Tibial nerve (tissue), 3 donors: ENCODE data around the gene C16orf74.

Experiments used
- CTCF ChIP-seq, 5 experiments: fragments of 200-600 bp in 3 of 5; fragments of 450-650 bp in 2 of 5; sonication (generic) in 3 of 5; IDR thresholded peaks; one replicate each; pipeline ENCODE4 v1.5.1; 2016 to 2019; ENCODE audit warnings: antibody characterized with exemption in 5 of 5, mild to moderate bottlenecking in 3 of 5, moderate library complexity in 2 of 5
- POLR2A ChIP-seq, 2 donors: fragments of 450-650 bp; IDR thresholded peaks; one replicate each; pipeline ENCODE4 v1.6.1; 2017; ENCODE audit warnings: antibody characterized with exemption in 2 of 2, mild to moderate bottlenecking in 2 of 2, moderate library complexity in 2 of 2

GRCh38 chr16:85719605-85720301 is 31.1 kb downstream of the C16orf74 start:
- TF ChIP-seq CTCF (IDR thresholded peaks at IDR 0.05) (no peak), POLR2A (IDR thresholded peaks at IDR 0.05) (no peak)
